ENCODE results near the gene SSMEM1.

DNA sequence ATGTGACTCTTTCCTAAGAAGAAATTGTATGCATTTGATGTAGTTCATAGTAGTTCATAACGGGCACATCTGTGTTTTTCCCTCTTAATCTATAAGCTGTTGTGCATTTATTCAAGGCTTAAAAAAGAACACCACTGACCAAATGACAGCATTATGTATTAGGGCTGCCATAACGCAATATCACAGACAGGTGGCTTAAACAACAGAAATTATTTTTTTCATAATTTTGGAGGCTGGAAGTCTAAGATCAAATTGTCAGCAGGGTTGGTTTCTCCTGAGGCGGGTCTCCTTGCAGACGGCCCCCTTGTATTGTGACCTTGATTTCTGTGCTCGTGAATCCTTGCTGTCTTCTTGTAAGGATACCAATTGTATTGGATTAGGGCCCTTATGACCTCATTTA lies 627 bp upstream of the SSMEM1 start:
- TF ChIP-seq, protein P1, sequence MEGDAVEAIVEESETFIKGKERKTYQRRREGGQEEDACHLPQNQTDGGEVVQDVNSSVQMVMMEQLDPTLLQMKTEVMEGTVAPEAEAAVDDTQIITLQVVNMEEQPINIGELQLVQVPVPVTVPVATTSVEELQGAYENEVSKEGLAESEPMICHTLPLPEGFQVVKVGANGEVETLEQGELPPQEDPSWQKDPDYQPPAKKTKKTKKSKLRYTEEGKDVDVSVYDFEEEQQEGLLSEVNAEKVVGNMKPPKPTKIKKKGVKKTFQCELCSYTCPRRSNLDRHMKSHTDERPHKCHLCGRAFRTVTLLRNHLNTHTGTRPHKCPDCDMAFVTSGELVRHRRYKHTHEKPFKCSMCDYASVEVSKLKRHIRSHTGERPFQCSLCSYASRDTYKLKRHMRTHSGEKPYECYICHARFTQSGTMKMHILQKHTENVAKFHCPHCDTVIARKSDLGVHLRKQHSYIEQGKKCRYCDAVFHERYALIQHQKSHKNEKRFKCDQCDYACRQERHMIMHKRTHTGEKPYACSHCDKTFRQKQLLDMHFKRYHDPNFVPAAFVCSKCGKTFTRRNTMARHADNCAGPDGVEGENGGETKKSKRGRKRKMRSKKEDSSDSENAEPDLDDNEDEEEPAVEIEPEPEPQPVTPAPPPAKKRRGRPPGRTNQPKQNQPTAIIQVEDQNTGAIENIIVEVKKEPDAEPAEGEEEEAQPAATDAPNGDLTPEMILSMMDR (conservative IDR thresholded peaks at IDR 0.05; ENCODE audit: low read depth, low read length): no peak
- TF ChIP-seq RAD21 (IDR thresholded peaks at IDR 0.05; ENCODE audit: low read length): no peak
- TF ChIP-seq POLR2A (IDR thresholded peaks at IDR 0.05; ENCODE audit: low read depth, low read length): no peak
- no peak for TF ChIP-seq CEBPB (IDR thresholded peaks at IDR 0.05; ENCODE audit: low read depth, low read length)

Measured in IMR-90 (cell line).